GM10248 (cell line): ENCODE measurements around the gene SSX2IP.

Experiments used
- CTCF ChIA-PET: fragments of 300-600 bp; sonication (Branson Sonifier 250); formaldehyde crosslinking; extraction: SDS; loops from one replicate; lab custom pipeline; 2021; ENCODE audit warnings: antibody characterized with exemption; lab: Yijun Ruan, JAX
- POLR2A ChIA-PET: fragments of 350-650 bp; sonication (Branson Sonifier 250); formaldehyde crosslinking; extraction: SDS; loops from one replicate; lab custom pipeline; 2020; ENCODE audit warnings: antibody characterized with exemption; lab: Yijun Ruan, JAX
- DNase-seq: peaks from one replicate; pipeline ENCODE4 v3.0.0; 2012; ENCODE audit errors: extremely low spot score
- CTCF ChIP-seq: IDR thresholded peaks from 2 replicates; pipeline ENCODE4 v1.5.1; 2012; ENCODE audit warnings: mild to moderate bottlenecking, low read depth; ENCODE audit errors: extremely low read depth, missing control alignments, control extremely low read depth

SSX2IP gene

GRCh38 chr1:84619383-84620102, 70.7 kb downstream of the SSX2IP start:
- no peak for DNase-seq
- no peak for TF ChIP-seq CTCF
- CTCF ChIA-PET, result interaction anchor here (0.8 to 9.4 kb wide), 39 partner anchors 10 to 492 kb away, joined by 3 to 78 read pairs (median 4); partner anchors contain the start of genes PRKACB and RPF1
- POLR2A ChIA-PET, result no interaction called here

- no peak for DNase-seq
- CTCF ChIA-PET, result interaction anchor here (1.6 to 9.4 kb wide), 2 partner anchors 174 to 183 kb away, joined by 3 to 78 read pairs; no protein-coding TSS in a partner anchor
- no peak for TF ChIP-seq CTCF
- POLR2A ChIA-PET, result no interaction called here
Observed at GRCh38 chr1:84617349-84617748, 72.9 kb downstream of the SSX2IP start.

- TF ChIP-seq CTCF, result no peak
- CTCF ChIA-PET, result interaction anchor here (0.9 to 1.2 kb wide), 2 partner anchors 9 to 156 kb away, joined by 4 read pairs; no protein-coding TSS in a partner anchor
- DNase-seq, result no peak
- POLR2A ChIA-PET, result no interaction called here
Observed at GRCh38 chr1:84615790-84616189, 74.5 kb downstream of the SSX2IP start.

- POLR2A ChIA-PET, result no interaction called here
- CTCF ChIA-PET, result no interaction called here
- no peak for DNase-seq
- no peak for TF ChIP-seq CTCF
Observed at GRCh38 chr1:84613887-84614286, 76.4 kb downstream of the SSX2IP start.

- no peak for DNase-seq
- TF ChIP-seq CTCF, result no peak
- POLR2A ChIA-PET, result no interaction called here
- CTCF ChIA-PET, result interaction anchor here (0.7 to 2.1 kb wide), 2 partner anchors 12 to 39 kb away, joined by 3 to 5 read pairs; partner anchors contain the start of gene CTBS
Observed at GRCh38 chr1:84613026-84613425, 77.2 kb downstream of the SSX2IP start.

- DNase-seq, result no peak
- TF ChIP-seq CTCF, result no peak
- POLR2A ChIA-PET, result no interaction called here
- CTCF ChIA-PET, result interaction anchor here (1.0 to 2.1 kb wide), 4 partner anchors 9 to 155 kb away, joined by 3 to 5 read pairs (median 4); no protein-coding TSS in a partner anchor
Observed at GRCh38 chr1:84611796-84612195, 78.5 kb downstream of the SSX2IP start.
